Panc1 (cell line): ENCODE data around the gene FKBP5. TPM values are rescaled to one million over a fixed set of nuclear protein-coding genes. Genes with fewer than 3 reads are reported as not detected.

Source experiments
- ATAC-seq: fragments of 200-7000 bp; cut with Tn5 transposase; 2 replicates; pipeline ENCODE4 v1.9.1; 2020; ENCODE audit warnings: mild to moderate bottlenecking, moderate library complexity
- BruUV-seq: library from RNA; stranded (reverse); fragments of 400-500 nt; replicated peaks from 2 replicates; lab custom pipeline; 2021; lab: Mats Ljungman, UMichigan
- CTCF ChIA-PET: fragments of 300-600 bp; sonication (Branson Sonifier 250); formaldehyde crosslinking; loops from one replicate; lab custom pipeline; 2022; ENCODE audit warnings: antibody characterized with exemption; lab: Charles Lee
- POLR2A ChIA-PET: fragments of 300-600 bp; sonication (Branson Sonifier 250); formaldehyde crosslinking; loops from one replicate; lab custom pipeline; 2022; ENCODE audit warnings: antibody characterized with exemption; lab: Charles Lee
- DNase-seq: peaks from one replicate; pipeline ENCODE4 v3.0.0-alpha.2; 2010; ENCODE audit warnings: low read depth, low spot score
- H3K27ac ChIP-seq: 2 replicates; pipeline ENCODE4 v1.5.1; 2011; ENCODE audit warnings: mild to moderate bottlenecking, low read length, inconsistent platforms
- H3K27me3 ChIP-seq: fragments of 200-500 bp; sonication (Bioruptor generic); 2 replicates; pipeline ENCODE4 v1.6.0; 2014; ENCODE audit warnings: low read length, inconsistent platforms; ENCODE audit not compliant: control insufficient read depth, insufficient read depth
- H3K36me3 ChIP-seq: fragments of 200-500 bp; sonication (Bioruptor generic); 2 replicates; pipeline ENCODE4 v1.5.1; 2014; ENCODE audit warnings: inconsistent platforms, mild to moderate bottlenecking, low read length, moderate library complexity; ENCODE audit not compliant: control insufficient read depth, insufficient read depth
- H3K4me1 ChIP-seq: 2 replicates; pipeline ENCODE4 v1.5.1; 2011; ENCODE audit warnings: inconsistent platforms, mild to moderate bottlenecking, low read length, moderate library complexity; ENCODE audit not compliant: control insufficient read depth, insufficient read depth
- H3K4me3 ChIP-seq, 2 experiments: 2 replicates each; pipeline ENCODE4 v1.5.1; 2011 to 2012; ENCODE audit warnings: low read depth in 2 of 2, low read length in 2 of 2, mild to moderate bottlenecking in 2 of 2, inconsistent platforms in 1 of 2, moderate library complexity in 1 of 2
- H3K9me3 ChIP-seq: fragments of 200-500 bp; sonication (Bioruptor generic); 2 replicates; pipeline ENCODE4 v1.5.1; 2014; ENCODE audit warnings: low read depth, mild to moderate bottlenecking, inconsistent platforms, low read length, moderate library complexity; ENCODE audit not compliant: control insufficient read depth, insufficient read depth
- CTCF ChIP-seq: fragments of 450-650 bp; IDR thresholded peaks from 2 replicates; pipeline ENCODE4 v1.5.1; 2017; ENCODE audit warnings: mild to moderate bottlenecking
- POLR2AphosphoS5 ChIP-seq: IDR thresholded peaks from 2 replicates; pipeline ENCODE4 v1.6.1; 2012; ENCODE audit warnings: mild to moderate bottlenecking, low read depth, low read length, moderate library complexity
- REST ChIP-seq, 2 experiments: IDR thresholded peaks; 2 replicates each; pipeline ENCODE4 v1.6.1; 2011 to 2012; ENCODE audit warnings: low read depth in 2 of 2, control low read depth in 1 of 2, low read length in 1 of 2, mild to moderate bottlenecking in 1 of 2, moderate library complexity in 1 of 2; ENCODE audit not compliant: insufficient read depth in 1 of 2
- SIN3A ChIP-seq: IDR thresholded peaks from 2 replicates; pipeline ENCODE4 v1.6.1; 2012; ENCODE audit warnings: low read depth, mild to moderate bottlenecking, low read length, moderate library complexity, borderline replicate concordance; ENCODE audit not compliant: insufficient read depth
- TCF7L2 ChIP-seq: IDR thresholded peaks from 2 replicates; pipeline ENCODE4 v1.6.1; 2011; ENCODE audit warnings: mild to moderate bottlenecking, low read depth, low read length, inconsistent platforms
- in situ Hi-C: cut with HindIII; loops from 2 replicates; pipeline ENCODE4 v1.10.0; 2016; ENCODE audit warnings: low sequenced_read_pairs, low pct_unique_long_range_greater_than_20kb
- intact Hi-C: fragments of 100-400 bp; cut with micrococcal nuclease; formaldehyde crosslinking; loops from one replicate; pipeline ENCODE4 v1.10.0; 2022; ENCODE audit not compliant: unreplicated experiment
- total RNA-seq: library from RNA; stranded (reverse); gene quantifications from one replicate; pipeline ENCODE4 v1.2.1, GENCODE V29; 2021; ENCODE audit not compliant: unreplicated experiment

The FKBP5 gene
- total RNA-seq, 1 experiment from 2014 or later: 25.2 TPM

DNA sequence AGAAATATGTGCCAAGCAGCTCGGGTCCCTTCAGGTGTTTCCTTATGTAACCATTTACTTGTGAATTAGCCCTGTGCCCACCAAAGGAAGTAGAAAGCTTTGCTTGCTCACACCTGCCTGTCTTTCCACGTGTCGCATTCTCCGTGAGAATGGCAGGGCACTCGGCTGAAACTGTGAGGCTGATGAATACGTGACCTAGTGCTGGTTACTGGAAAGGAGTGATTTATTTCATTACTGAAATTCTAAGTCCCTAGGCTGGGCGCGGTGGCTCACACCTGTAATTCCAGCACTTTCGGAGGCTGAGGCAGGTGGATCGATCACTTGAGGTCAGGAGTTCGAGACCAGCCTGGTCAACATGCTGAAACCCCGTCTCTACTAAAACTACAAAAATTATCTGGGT lies 130.1 kb downstream of the FKBP5 start:
- no peak overlapping the region for H3K4me3 ChIP-seq
- intact Hi-C loops: no loop called here
- POLR2A ChIA-PET: no interaction called here
- ATAC-seq (no peak), DNase-seq (no peak)
- CTCF ChIA-PET: no interaction called here
- BruUV-seq: no TSS peak
- no peaks in the 10 kb centered on the region for H3K36me3 ChIP-seq
- in situ Hi-C loops: no loop called here
- TF ChIP-seq SIN3A (no peak), REST (IDR thresholded peaks at IDR 0.05; ENCODE audit: insufficient read depth in 1 of 2, low read depth in 2 of 2, low read length in 1 of 2) (no peak), POLR2AphosphoS5 (no peak), TCF7L2 (no peak), CTCF (no peak)
- no peak overlapping the region for H3K27ac ChIP-seq
- H3K27me3 ChIP-seq: peaks cover 3% of the 10 kb centered on the region; the same call in 1 of the 2 replicates
- H3K4me1 ChIP-seq: no peaks in the 10 kb centered on the region
- H3K9me3 ChIP-seq: no peaks in the 10 kb centered on the region

- TF ChIP-seq POLR2AphosphoS5 (no peak), REST (IDR thresholded peaks at IDR 0.05; ENCODE audit: insufficient read depth in 1 of 2, low read depth in 2 of 2, low read length in 1 of 2) (no peak), SIN3A (no peak), TCF7L2 (no peak), CTCF (no peak)
- intact Hi-C loops: no loop called here
Observed at GRCh38 chr6:35557239-35557638, 131.5 kb downstream of the FKBP5 start.

More at GRCh38 chr6:35557239-35557638, 131.5 kb downstream of the FKBP5 start:
- H3K27me3 ChIP-seq: no peaks in the 10 kb centered on the region
- H3K27ac ChIP-seq: no peak overlapping the region
- H3K4me1 ChIP-seq: no peaks in the 10 kb centered on the region
- no TSS peak for BruUV-seq
- CTCF ChIA-PET: interaction anchor here (0.5 kb wide), 1 partner anchor 101 kb away, joined by 3 read pairs; no protein-coding TSS in a partner anchor
- in situ Hi-C loops: no loop called here
- no peaks in the 10 kb centered on the region for H3K9me3 ChIP-seq
- DNase-seq (no peak), ATAC-seq (no peak)
- H3K36me3 ChIP-seq: no peaks in the 10 kb centered on the region
- H3K4me3 ChIP-seq: no peak overlapping the region
- POLR2A ChIA-PET: interaction anchor here (0.6 kb wide), 1 partner anchor 471 kb away, joined by 10 read pairs; no protein-coding TSS in a partner anchor
